HFF-Myc (cell line): ENCODE results near the gene GAS1.

Experiments used
- DNase-seq: peaks from one replicate; pipeline ENCODE4 v3.0.0-alpha.2; 2011; ENCODE audit warnings: low read depth; ENCODE audit errors: extremely low read depth
- H3K4me3 ChIP-seq: replicated peaks from 2 replicates; pipeline ENCODE4 v1.5.1; 2011; ENCODE audit warnings: low read depth, mild to moderate bottlenecking, control low read depth, low read length
- TF ChIP-seq, protein P1 (sequence below): IDR thresholded peaks from 2 replicates; pipeline ENCODE4 v1.5.1; 2012; ENCODE audit warnings: mild to moderate bottlenecking, low read depth, low read length, control low read depth; ENCODE audit errors: missing control alignments

The GAS1 gene

GRCh38 chr9:86955042-86955441, 7.7 kb upstream of the GAS1 start:
- DNase-seq, result no peak
- H3K4me3 ChIP-seq, result no peak overlapping the region
- TF ChIP-seq, protein P1, sequence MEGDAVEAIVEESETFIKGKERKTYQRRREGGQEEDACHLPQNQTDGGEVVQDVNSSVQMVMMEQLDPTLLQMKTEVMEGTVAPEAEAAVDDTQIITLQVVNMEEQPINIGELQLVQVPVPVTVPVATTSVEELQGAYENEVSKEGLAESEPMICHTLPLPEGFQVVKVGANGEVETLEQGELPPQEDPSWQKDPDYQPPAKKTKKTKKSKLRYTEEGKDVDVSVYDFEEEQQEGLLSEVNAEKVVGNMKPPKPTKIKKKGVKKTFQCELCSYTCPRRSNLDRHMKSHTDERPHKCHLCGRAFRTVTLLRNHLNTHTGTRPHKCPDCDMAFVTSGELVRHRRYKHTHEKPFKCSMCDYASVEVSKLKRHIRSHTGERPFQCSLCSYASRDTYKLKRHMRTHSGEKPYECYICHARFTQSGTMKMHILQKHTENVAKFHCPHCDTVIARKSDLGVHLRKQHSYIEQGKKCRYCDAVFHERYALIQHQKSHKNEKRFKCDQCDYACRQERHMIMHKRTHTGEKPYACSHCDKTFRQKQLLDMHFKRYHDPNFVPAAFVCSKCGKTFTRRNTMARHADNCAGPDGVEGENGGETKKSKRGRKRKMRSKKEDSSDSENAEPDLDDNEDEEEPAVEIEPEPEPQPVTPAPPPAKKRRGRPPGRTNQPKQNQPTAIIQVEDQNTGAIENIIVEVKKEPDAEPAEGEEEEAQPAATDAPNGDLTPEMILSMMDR, result no peak

- no peak overlapping the region for H3K4me3 ChIP-seq
- TF ChIP-seq, protein P1, result no peak
- DNase-seq, result no peak
Observed at GRCh38 chr9:86953181-86953580, 5.9 kb upstream of the GAS1 start.

GRCh38 chr9:86948074-86948929, 996 bp upstream of the GAS1 start:
- DNase-seq, result no peak

GRCh38 chr9:86946201-86947145, 833 bp downstream of the GAS1 start:
- TF ChIP-seq, protein P1, result no peak
- no peak for DNase-seq
- peak overlapping the region; percentile 57 for H3K4me3 ChIP-seq

More at GRCh38 chr9:86948074-86948929, 996 bp upstream of the GAS1 start:
- peak overlapping the region; percentile 57 for H3K4me3 ChIP-seq
- TF ChIP-seq, protein P1, result peak; percentile 82

GRCh38 chr9:86945728-86946200, 1.5 kb downstream of the GAS1 start:
- DNase-seq, result no peak
- TF ChIP-seq, protein P1, result no peak
- peak overlapping the region; percentile 57 for H3K4me3 ChIP-seq

DNA sequence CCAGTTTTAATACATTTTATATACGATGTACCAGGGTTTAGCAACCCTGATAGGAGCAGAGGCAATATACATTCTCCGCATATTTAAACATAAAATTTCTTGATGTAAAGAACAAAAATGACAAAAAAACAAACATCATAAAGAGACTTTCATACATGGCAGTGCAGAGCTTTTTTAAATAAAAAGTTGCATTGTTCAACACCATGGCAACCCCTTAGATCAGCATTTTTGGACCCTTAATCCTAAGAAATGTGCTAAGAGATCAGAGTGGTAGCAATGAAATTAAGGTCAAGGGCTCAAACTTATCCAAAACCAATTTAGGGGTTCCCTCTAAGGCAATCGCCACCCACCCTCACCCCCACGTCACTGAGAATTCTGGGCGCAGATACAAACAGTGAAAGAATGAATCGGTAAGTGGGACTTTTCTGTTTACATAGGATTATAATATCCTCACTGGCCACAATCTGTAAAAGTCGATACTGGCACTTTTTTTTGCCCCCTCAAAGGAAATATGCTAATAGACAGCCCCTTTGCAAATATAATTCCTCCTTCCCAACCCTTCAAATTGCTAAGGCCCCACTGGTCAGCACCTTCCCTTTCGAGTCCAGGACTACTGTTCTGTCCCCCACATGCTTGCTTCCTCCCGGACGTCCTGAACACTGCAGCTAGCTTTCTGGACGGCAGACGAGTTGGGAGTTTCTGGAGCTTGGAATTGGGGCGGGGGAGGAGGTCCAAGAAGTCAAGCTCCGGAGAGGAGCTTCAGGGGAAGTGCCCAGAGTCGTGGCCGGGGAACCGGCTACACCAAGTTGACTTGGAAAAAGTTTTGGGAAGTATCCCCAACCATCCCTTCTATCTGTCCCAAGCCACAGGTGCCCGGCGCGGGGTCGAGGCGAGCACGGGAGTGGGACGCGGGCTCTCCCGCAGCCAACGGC, 2.2 kb downstream of the GAS1 start:
- TF ChIP-seq, protein P1, result no peak
- H3K4me3 ChIP-seq, result peak overlapping the region; percentile 57
- no peak for DNase-seq
